GM19043 (cell line): ENCODE data around the gene NLRP5.
"Not testable (repeated sequence)": the region's sequence is repeated elsewhere in the genome, so short reads cannot be mapped to it uniquely, and the experiment has no call there.

Experiments
- ATAC-seq: cut with Tn5 transposase; IDR thresholded peaks from one replicate; pipeline ENCODE4 v1.9.1; 2021; ENCODE audit warnings: low read depth; ENCODE audit not compliant: unreplicated experiment

Gene NLRP5

DNA sequence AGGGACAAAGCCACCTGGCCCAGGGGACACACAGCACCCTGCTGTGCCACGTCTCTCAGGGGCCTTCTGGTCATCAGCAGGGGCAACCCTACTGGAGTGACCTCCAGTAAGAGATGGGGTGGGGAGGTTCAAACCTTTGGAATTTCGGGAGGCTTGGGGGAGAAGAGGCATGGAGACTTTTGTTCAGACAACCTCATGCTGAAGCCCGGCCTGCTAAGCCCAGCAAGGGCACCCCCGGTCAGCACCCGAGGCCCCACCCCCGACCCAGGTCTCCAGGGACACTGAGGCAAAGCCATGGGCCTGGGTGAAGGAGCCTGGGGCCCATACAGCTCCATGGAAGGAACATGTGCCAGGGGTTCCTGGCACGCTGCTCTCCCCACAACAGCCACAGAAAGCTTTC lies 111.2 kb downstream of the NLRP5 start:
- ATAC-seq: no peak

GRCh38 chr19:56098237-56098636 lies 111.7 kb downstream of the NLRP5 start:
- ATAC-seq: not testable (repeated sequence)

DNA sequence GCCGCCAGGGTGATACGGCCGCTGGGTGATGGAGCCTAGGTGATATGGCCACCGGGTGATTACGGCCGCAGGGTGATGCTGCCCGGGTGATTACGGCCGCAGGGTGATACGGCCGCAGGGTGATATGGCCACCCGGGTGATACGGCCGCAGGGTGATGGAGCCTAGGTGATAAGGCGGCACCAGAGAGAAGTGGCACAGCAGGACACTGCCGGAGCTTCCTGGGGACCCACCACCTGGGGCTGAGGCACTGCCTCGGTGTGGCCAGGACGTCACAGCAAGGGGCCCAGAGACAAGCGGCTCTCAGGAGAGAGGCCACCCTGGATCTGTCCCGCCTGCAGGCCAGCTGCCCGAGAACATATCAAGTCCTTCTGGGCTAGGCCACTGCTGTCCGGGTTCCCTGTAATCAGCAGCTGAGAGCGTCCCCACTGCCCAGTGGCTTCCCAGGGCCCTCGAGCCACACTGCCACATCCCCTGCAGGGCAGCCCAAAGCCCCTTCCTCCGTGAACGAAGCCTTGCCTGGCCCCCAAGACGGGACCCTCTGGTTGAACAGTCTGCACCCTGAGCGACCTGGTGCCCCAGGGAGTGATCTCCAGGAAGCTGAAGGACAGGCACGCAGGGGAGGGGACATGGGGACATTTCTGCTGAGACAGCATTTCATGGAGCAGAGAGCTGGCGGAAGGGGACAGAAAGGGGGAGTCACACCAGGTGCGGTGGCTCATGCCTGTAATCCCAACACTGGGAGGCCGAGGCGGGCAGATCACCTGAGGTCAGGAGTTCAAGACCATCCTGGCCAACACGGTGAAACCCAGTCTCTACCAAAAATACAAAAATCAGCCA lies 112.4 kb downstream of the NLRP5 start:
- ATAC-seq: no peak

- no peak for ATAC-seq
Observed at GRCh38 chr19:56099638-56100539, 113.3 kb downstream of the NLRP5 start.

GRCh38 chr19:56101095-56101494 lies 114.5 kb downstream of the NLRP5 start:
- ATAC-seq: no peak

GRCh38 chr19:56101746-56102535 lies 115.4 kb downstream of the NLRP5 start:
- no peak for ATAC-seq

GRCh38 chr19:56103027-56103614 lies 116.5 kb downstream of the NLRP5 start:
- no peak for ATAC-seq

DNA sequence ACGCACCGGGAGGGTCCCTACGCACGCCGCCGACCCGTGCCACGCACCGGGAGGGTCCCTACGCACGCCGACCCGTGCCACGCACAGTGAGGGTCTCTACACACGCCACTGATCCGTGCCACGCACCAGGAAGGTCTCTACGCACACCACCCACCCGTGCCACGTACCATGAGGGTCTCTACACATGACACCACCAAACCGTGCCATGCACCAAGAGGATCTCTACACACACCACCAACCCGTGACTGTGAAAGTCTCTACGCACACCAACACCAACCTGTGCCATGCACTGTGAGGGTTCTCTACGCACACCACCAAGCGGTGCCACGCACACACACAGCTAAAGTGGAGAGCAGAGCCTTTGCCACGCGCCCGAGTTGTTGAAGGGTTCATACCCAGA lies 117.8 kb downstream of the NLRP5 start:
- ATAC-seq: no peak

GRCh38 chr19:56105090-56105701 lies 118.6 kb downstream of the NLRP5 start:
- no peak for ATAC-seq

GRCh38 chr19:56105831-56106396 lies 119.3 kb downstream of the NLRP5 start:
- ATAC-seq: not testable (repeated sequence)

- no peak for ATAC-seq
Observed at GRCh38 chr19:56106397-56106849, 119.8 kb downstream of the NLRP5 start.

GRCh38 chr19:56106993-56107392 lies 120.4 kb downstream of the NLRP5 start:
- no peak for ATAC-seq

GRCh38 chr19:56107626-56108351 lies 121.2 kb downstream of the NLRP5 start:
- no peak for ATAC-seq

DNA sequence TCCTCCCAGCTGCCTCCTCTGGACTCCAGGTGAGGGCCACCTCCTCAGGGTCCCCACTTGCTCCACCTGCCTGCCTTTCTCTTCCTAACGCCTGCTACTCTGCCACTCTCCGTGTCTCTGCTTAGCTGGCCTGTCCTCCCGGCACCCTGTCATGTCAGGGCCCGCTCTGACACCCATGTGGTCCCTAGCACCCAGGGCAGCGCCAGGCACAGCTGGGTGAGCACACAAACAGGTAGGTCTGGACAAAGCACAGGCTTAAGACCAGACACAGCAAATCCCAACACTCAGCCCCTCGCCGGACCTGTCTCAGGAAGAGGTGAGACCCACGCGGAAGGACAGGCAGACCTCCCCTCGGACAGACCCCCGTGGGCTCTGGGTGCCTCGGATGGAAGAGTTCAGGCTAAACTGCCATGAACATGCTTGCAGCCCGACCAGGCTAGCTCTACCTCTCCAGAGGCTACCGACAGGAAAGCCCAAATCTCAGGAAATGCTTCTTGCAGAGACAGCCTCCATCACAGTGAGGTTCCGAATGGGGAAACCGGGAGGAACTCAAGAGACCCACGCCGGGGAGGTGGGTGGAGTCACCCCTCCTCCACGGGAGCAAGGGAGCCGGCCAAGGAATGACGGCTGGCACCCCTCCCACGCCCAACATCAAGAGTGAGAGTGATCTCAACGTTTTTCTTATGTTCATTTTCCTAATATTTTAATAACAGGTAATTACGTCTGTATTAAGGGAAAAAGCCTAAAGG lies 122.0 kb downstream of the NLRP5 start:
- ATAC-seq: no peak

- ATAC-seq: peak; percentile 36
Observed at GRCh38 chr19:56109226-56109625, 122.7 kb downstream of the NLRP5 start.

DNA sequence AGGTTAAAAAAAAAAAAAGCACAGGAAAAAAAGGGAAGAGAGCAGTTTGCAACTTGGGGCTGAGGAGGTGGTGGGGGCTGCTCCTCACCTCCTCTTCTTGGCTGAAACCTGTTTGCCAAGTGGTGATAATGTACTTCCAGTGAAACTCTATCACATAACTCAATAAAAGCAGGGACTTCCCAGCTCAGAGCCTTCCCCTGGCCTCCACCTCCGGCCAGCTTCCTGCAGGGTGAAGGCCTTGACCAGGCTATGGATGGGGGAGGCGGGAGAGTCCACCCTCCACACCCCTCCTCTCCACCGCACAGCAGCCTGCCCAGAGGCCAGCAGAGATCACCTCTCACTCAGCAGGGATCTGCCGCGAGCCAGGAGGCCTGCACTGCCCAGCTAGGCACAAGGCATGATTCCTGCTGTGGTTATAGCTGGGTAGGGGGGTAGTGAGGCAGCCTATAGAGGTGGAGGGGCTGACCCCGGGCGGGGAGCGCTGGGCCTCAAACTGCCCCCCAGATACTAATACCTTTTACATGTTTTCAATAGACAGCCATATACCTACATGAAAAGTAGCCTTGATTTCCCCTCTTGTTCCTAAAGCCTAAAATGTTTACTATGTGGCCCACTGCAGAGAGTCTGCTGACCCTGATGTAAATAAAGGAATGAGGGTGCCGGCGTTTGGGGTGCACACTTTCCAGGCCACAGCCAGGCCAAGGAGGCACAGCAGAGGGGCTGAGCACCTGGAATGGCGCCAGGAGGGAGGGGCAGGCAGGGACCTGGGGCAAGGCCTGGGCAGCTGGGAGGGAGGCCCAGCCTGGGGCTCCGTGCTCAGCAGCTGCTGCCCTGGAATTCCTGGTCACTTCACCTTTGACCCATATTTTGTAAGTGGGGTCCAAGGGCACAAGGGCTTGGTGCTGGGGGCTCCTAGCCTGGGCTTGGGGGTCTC lies 124.2 kb downstream of the NLRP5 start:
- ATAC-seq: no peak
